GM19351 (cell line): Measurements from ENCODE around the gene ABHD14A.
"Not testable (repeated sequence)": the region's sequence is repeated elsewhere in the genome, so short reads cannot be mapped to it uniquely, and the experiment has no call there.

Experiments used
- ATAC-seq: cut with Tn5 transposase; IDR thresholded peaks from one replicate; pipeline ENCODE4 v1.9.1; 2021; ENCODE audit warnings: mild to moderate bottlenecking, moderate library complexity; ENCODE audit not compliant: unreplicated experiment

ABHD14A gene

GRCh38 chr3:51970606-51971300, 4.1 kb upstream of the ABHD14A start:
- no peak for ATAC-seq

GRCh38 chr3:51971350-51971749, 3.5 kb upstream of the ABHD14A start:
- ATAC-seq: no peak

GRCh38 chr3:51974277-51974962, 444 bp upstream of the ABHD14A start:
- ATAC-seq: no peak

- ATAC-seq: no peak
Measured at GRCh38 chr3:51975852-51976549, 1.1 kb downstream of the ABHD14A start.

GRCh38 chr3:51977446-51978142, 2.7 kb downstream of the ABHD14A start:
- no peak for ATAC-seq

- no peak for ATAC-seq
Measured at GRCh38 chr3:51978143-51978502, 3.3 kb downstream of the ABHD14A start.

- ATAC-seq: no peak
Measured at GRCh38 chr3:51980253-51980652, 5.4 kb downstream of the ABHD14A start.

GRCh38 chr3:51982352-51982837, 7.5 kb downstream of the ABHD14A start:
- peak; percentile 43 for ATAC-seq

GRCh38 chr3:51982838-51983577, 8.1 kb downstream of the ABHD14A start, which contains the start of gene ACY1:
TSS of gene ACY1 (plus strand) at chr3:51983535. CDS start at chr3:51984065, 530 bp downstream.
- ATAC-seq: peak; percentile 82

- no peak for ATAC-seq
Measured at GRCh38 chr3:51983578-51984268, 8.9 kb downstream of the ABHD14A start.

GRCh38 chr3:51984269-51984647, 9.4 kb downstream of the ABHD14A start:
- ATAC-seq: no peak

GRCh38 chr3:51985063-51985462, 10.2 kb downstream of the ABHD14A start:
- ATAC-seq: no peak

- no peak for ATAC-seq
Measured at GRCh38 chr3:51986010-51986947, 11.4 kb downstream of the ABHD14A start.

- ATAC-seq: no peak
Measured at GRCh38 chr3:51987568-51987967, 12.7 kb downstream of the ABHD14A start.

GRCh38 chr3:51988286-51989146, 13.7 kb downstream of the ABHD14A start:
- ATAC-seq: no peak

- ATAC-seq: not testable (repeated sequence)
Measured at GRCh38 chr3:51990501-51990971, 15.7 kb downstream of the ABHD14A start.

GRCh38 chr3:51992017-51992682, 17.3 kb downstream of the ABHD14A start:
- no peak for ATAC-seq
